Prostate gland (tissue), 2 donors: ENCODE data around the gene C9orf153.

Source experiments
- CTCF ChIP-seq, 4 experiments: fragments of 200-600 bp in 2 of 4; fragments of 450-650 bp in 2 of 4; sonication (generic) in 2 of 4; IDR thresholded peaks; 1 replicate in 3 of 4; 2 replicates in 1 of 4; pipeline ENCODE4 v1.5.1; 2016 to 2019; ENCODE audit warnings: antibody characterized with exemption in 4 of 4, mild to moderate bottlenecking in 2 of 4, moderate library complexity in 2 of 4
- POLR2A ChIP-seq: fragments of 450-650 bp; IDR thresholded peaks from one replicate; pipeline ENCODE4 v1.6.1; 2016; ENCODE audit warnings: antibody characterized with exemption, mild to moderate bottlenecking
- POLR2AphosphoS5 ChIP-seq: sonication (generic); formaldehyde crosslinking; IDR thresholded peaks from one replicate; pipeline ENCODE4 v1.6.1; 2017; ENCODE audit warnings: antibody characterized with exemption

GRCh38 chr9:86184138-86184524 lies 75.3 kb downstream of the C9orf153 start:
- no peak for TF ChIP-seq CTCF (IDR thresholded peaks at IDR 0.05)
- no peak for TF ChIP-seq POLR2A
- TF ChIP-seq POLR2AphosphoS5: no peak
